ENCODE data around the gene SORCS2.

The SORCS2 gene

GRCh38 chr4:7664106-7664505 is 471.8 kb downstream of the SORCS2 start:
- H3K4me3 ChIP-seq (ENCODE audit: control insufficient read depth in 1 of 7, extremely low read depth in 1 of 7, insufficient read depth in 4 of 7, low read depth in 2 of 7, low read length in 6 of 7), result no peak overlapping the region
- DNase-seq, result no peak
- peaks cover 0 to 4% (median 2%) of the 10 kb centered on the region in 4 experiments for H3K4me1 ChIP-seq (ENCODE audit: control extremely low read depth in 1 of 4, control insufficient read depth in 4 of 4, insufficient read depth in 4 of 4, low read length in 3 of 4)
- no peaks in the 10 kb centered on the region for H3K9me3 ChIP-seq (ENCODE audit: control extremely low read depth in 1 of 5, control insufficient read depth in 4 of 5, insufficient read depth in 2 of 5, low read depth in 1 of 5, low read length in 4 of 5)
- H3K36me3 ChIP-seq (ENCODE audit: control insufficient read depth in 4 of 4, insufficient read depth in 4 of 4, low read length in 3 of 4), result no peaks in the 10 kb centered on the region
- CTCF ChIA-PET, result interaction anchor here (1.4 kb wide), 1 partner anchor 56 kb away, joined by 4 read pairs; no protein-coding TSS in a partner anchor
- POLR2A ChIA-PET, result no interaction called here
- WGBS (ENCODE audit: insufficient coverage), result 87% methylated on average over 20 of the region's 20 CpGs
- H3K27ac ChIP-seq (ENCODE audit: insufficient read depth in 1 of 2, low read depth in 1 of 2, low read length in 2 of 2, poor library complexity in 1 of 2, severe bottlenecking in 2 of 2), result no peak overlapping the region
- H3K27me3 ChIP-seq (replicated peaks in 2 of 5; ENCODE audit: control insufficient read depth in 4 of 5, insufficient read depth in 5 of 5, low read length in 4 of 5), result peaks cover 0 to 11% (median 5%) of the 10 kb centered on the region in 5 experiments

GRCh38 chr4:7665321-7665720 is 473.0 kb downstream of the SORCS2 start:
- WGBS (ENCODE audit: insufficient coverage), result 96% methylated on average over 3 of the region's 3 CpGs
- H3K4me1 ChIP-seq (ENCODE audit: control extremely low read depth in 1 of 4, control insufficient read depth in 4 of 4, insufficient read depth in 4 of 4, low read length in 3 of 4), result peaks cover 0 to 4% (median 2%) of the 10 kb centered on the region in 4 experiments
- no peak overlapping the region for H3K27ac ChIP-seq (ENCODE audit: insufficient read depth in 1 of 2, low read depth in 1 of 2, low read length in 2 of 2, poor library complexity in 1 of 2, severe bottlenecking in 2 of 2)
- H3K27me3 ChIP-seq (replicated peaks in 2 of 5; ENCODE audit: control insufficient read depth in 4 of 5, insufficient read depth in 5 of 5, low read length in 4 of 5), result peaks cover 0 to 13% (median 5%) of the 10 kb centered on the region in 5 experiments
- DNase-seq, result no peak
- ChIA-PET POLR2A (no interaction called here), CTCF (interaction anchor here (1.5 kb wide), 1 partner anchor 9 kb away, joined by 7 read pairs; no protein-coding TSS in a partner anchor)
- no peak overlapping the region for H3K4me3 ChIP-seq (ENCODE audit: control insufficient read depth in 1 of 7, extremely low read depth in 1 of 7, insufficient read depth in 4 of 7, low read depth in 2 of 7, low read length in 6 of 7)
- peaks cover 0 to under 1% (median 0%) of the 10 kb centered on the region in 5 experiments for H3K9me3 ChIP-seq (ENCODE audit: control extremely low read depth in 1 of 5, control insufficient read depth in 4 of 5, insufficient read depth in 2 of 5, low read depth in 1 of 5, low read length in 4 of 5)
- no peaks in the 10 kb centered on the region for H3K36me3 ChIP-seq (ENCODE audit: control insufficient read depth in 4 of 4, insufficient read depth in 4 of 4, low read length in 3 of 4)

- peaks cover 0 to 13% (median 5%) of the 10 kb centered on the region in 5 experiments for H3K27me3 ChIP-seq (replicated peaks in 2 of 5; ENCODE audit: control insufficient read depth in 4 of 5, insufficient read depth in 5 of 5, low read length in 4 of 5)
- H3K27ac ChIP-seq (ENCODE audit: insufficient read depth in 1 of 2, low read depth in 1 of 2, low read length in 2 of 2, poor library complexity in 1 of 2, severe bottlenecking in 2 of 2), result no peak overlapping the region
- peaks cover 0 to 4% (median 2%) of the 10 kb centered on the region in 4 experiments for H3K4me1 ChIP-seq (ENCODE audit: control extremely low read depth in 1 of 4, control insufficient read depth in 4 of 4, insufficient read depth in 4 of 4, low read length in 3 of 4)
- POLR2A ChIA-PET, result no interaction called here
- no peak overlapping the region for H3K4me3 ChIP-seq (ENCODE audit: control insufficient read depth in 1 of 7, extremely low read depth in 1 of 7, insufficient read depth in 4 of 7, low read depth in 2 of 7, low read length in 6 of 7)
- H3K9me3 ChIP-seq (ENCODE audit: control extremely low read depth in 1 of 5, control insufficient read depth in 4 of 5, insufficient read depth in 2 of 5, low read depth in 1 of 5, low read length in 4 of 5), result peaks cover 0 to 7% (median 2%) of the 10 kb centered on the region in 5 experiments
- no peaks in the 10 kb centered on the region for H3K36me3 ChIP-seq (ENCODE audit: control insufficient read depth in 4 of 4, insufficient read depth in 4 of 4, low read length in 3 of 4)
- no peak for DNase-seq
- 85% methylated on average over 9 of the region's 15 CpGs for WGBS (ENCODE audit: insufficient coverage)
- CTCF ChIA-PET, result interaction anchor here (1.5 kb wide), 1 partner anchor 10 kb away, joined by 7 read pairs; no protein-coding TSS in a partner anchor
Observed at GRCh38 chr4:7666011-7666410, 473.7 kb downstream of the SORCS2 start.

GRCh38 chr4:7666744-7667143 is 474.4 kb downstream of the SORCS2 start:
- ChIA-PET POLR2A (no interaction called here), CTCF (interaction anchor here (1.5 kb wide), 1 partner anchor 10 kb away, joined by 7 read pairs; no protein-coding TSS in a partner anchor)

GRCh38 chr4:7668271-7668670 is 475.9 kb downstream of the SORCS2 start:
- Histone ChIP-seq H3K4me3 (ENCODE audit: control insufficient read depth in 1 of 7, extremely low read depth in 1 of 7, insufficient read depth in 4 of 7, low read depth in 2 of 7, low read length in 6 of 7) (no peak overlapping the region), H3K36me3 (ENCODE audit: control insufficient read depth in 4 of 4, insufficient read depth in 4 of 4, low read length in 3 of 4) (no peaks in the 10 kb centered on the region), H3K27me3 (replicated peaks in 2 of 5; ENCODE audit: control insufficient read depth in 4 of 5, insufficient read depth in 5 of 5, low read length in 4 of 5) (peaks cover 0 to 18% (median 6%) of the 10 kb centered on the region in 5 experiments), H3K9me3 (ENCODE audit: control extremely low read depth in 1 of 5, control insufficient read depth in 4 of 5, insufficient read depth in 2 of 5, low read depth in 1 of 5, low read length in 4 of 5) (peaks cover 0 to 13% (median 2%) of the 10 kb centered on the region in 5 experiments), H3K27ac (ENCODE audit: insufficient read depth in 1 of 2, low read depth in 1 of 2, low read length in 2 of 2, poor library complexity in 1 of 2, severe bottlenecking in 2 of 2) (no peak overlapping the region), H3K4me1 (ENCODE audit: control extremely low read depth in 1 of 4, control insufficient read depth in 4 of 4, insufficient read depth in 4 of 4, low read length in 3 of 4) (no peaks in the 10 kb centered on the region)
- CTCF ChIA-PET, result no interaction called here
- DNase-seq, result no peak
- WGBS (ENCODE audit: insufficient coverage), result 74% methylated on average over 4 of the region's 4 CpGs
- POLR2A ChIA-PET, result no interaction called here

More at GRCh38 chr4:7666744-7667143, 474.4 kb downstream of the SORCS2 start:
- H3K9me3 ChIP-seq (ENCODE audit: control extremely low read depth in 1 of 5, control insufficient read depth in 4 of 5, insufficient read depth in 2 of 5, low read depth in 1 of 5, low read length in 4 of 5), result peaks cover 0 to 13% (median 2%) of the 10 kb centered on the region in 5 experiments
- no peaks in the 10 kb centered on the region for H3K36me3 ChIP-seq (ENCODE audit: control insufficient read depth in 4 of 4, insufficient read depth in 4 of 4, low read length in 3 of 4)
- no peak overlapping the region for H3K27ac ChIP-seq (ENCODE audit: insufficient read depth in 1 of 2, low read depth in 1 of 2, low read length in 2 of 2, poor library complexity in 1 of 2, severe bottlenecking in 2 of 2)
- 96% methylated on average over 6 of the region's 6 CpGs for WGBS (ENCODE audit: insufficient coverage)
- H3K4me3 ChIP-seq (ENCODE audit: control insufficient read depth in 1 of 7, extremely low read depth in 1 of 7, insufficient read depth in 4 of 7, low read depth in 2 of 7, low read length in 6 of 7), result no peak overlapping the region
- peaks cover 0 to 13% (median 5%) of the 10 kb centered on the region in 5 experiments for H3K27me3 ChIP-seq (replicated peaks in 2 of 5; ENCODE audit: control insufficient read depth in 4 of 5, insufficient read depth in 5 of 5, low read length in 4 of 5)
- DNase-seq, result no peak
- H3K4me1 ChIP-seq (ENCODE audit: control extremely low read depth in 1 of 4, control insufficient read depth in 4 of 4, insufficient read depth in 4 of 4, low read length in 3 of 4), result peaks cover 0 to 2% (median 0%) of the 10 kb centered on the region in 4 experiments

GRCh38 chr4:7668826-7669225 is 476.5 kb downstream of the SORCS2 start:
- Histone ChIP-seq H3K9me3 (ENCODE audit: control extremely low read depth in 1 of 5, control insufficient read depth in 4 of 5, insufficient read depth in 2 of 5, low read depth in 1 of 5, low read length in 4 of 5) (peaks cover 0 to 13% (median 2%) of the 10 kb centered on the region in 5 experiments), H3K4me1 (ENCODE audit: control extremely low read depth in 1 of 4, control insufficient read depth in 4 of 4, insufficient read depth in 4 of 4, low read length in 3 of 4) (peaks cover 0 to 2% (median 0%) of the 10 kb centered on the region in 4 experiments), H3K36me3 (ENCODE audit: control insufficient read depth in 4 of 4, insufficient read depth in 4 of 4, low read length in 3 of 4) (no peaks in the 10 kb centered on the region), H3K27ac (ENCODE audit: insufficient read depth in 1 of 2, low read depth in 1 of 2, low read length in 2 of 2, poor library complexity in 1 of 2, severe bottlenecking in 2 of 2) (no peak overlapping the region), H3K4me3 (ENCODE audit: control insufficient read depth in 1 of 7, extremely low read depth in 1 of 7, insufficient read depth in 4 of 7, low read depth in 2 of 7, low read length in 6 of 7) (no peak overlapping the region), H3K27me3 (replicated peaks in 2 of 5; ENCODE audit: control insufficient read depth in 4 of 5, insufficient read depth in 5 of 5, low read length in 4 of 5) (peaks cover 0 to 18% (median 6%) of the 10 kb centered on the region in 5 experiments)
- ChIA-PET CTCF (interaction anchor here (1.5 kb wide), 1 partner anchor 13 kb away, joined by 3 read pairs; no protein-coding TSS in a partner anchor), POLR2A (no interaction called here)
- 89% methylated on average over 2 of the region's 4 CpGs for WGBS (ENCODE audit: insufficient coverage)
- DNase-seq, result no peak

GRCh38 chr4:7672601-7673000 is 480.3 kb downstream of the SORCS2 start:
- Histone ChIP-seq H3K4me1 (ENCODE audit: control extremely low read depth in 1 of 4, control insufficient read depth in 4 of 4, insufficient read depth in 4 of 4, low read length in 3 of 4) (peaks cover 0 to 2% (median 0%) of the 10 kb centered on the region in 4 experiments), H3K27ac (ENCODE audit: insufficient read depth in 1 of 2, low read depth in 1 of 2, low read length in 2 of 2, poor library complexity in 1 of 2, severe bottlenecking in 2 of 2) (no peak overlapping the region), H3K9me3 (ENCODE audit: control extremely low read depth in 1 of 5, control insufficient read depth in 4 of 5, insufficient read depth in 2 of 5, low read depth in 1 of 5, low read length in 4 of 5) (peaks cover 0 to 13% (median 2%) of the 10 kb centered on the region in 5 experiments), H3K27me3 (replicated peaks in 2 of 5; ENCODE audit: control insufficient read depth in 4 of 5, insufficient read depth in 5 of 5, low read length in 4 of 5) (peaks cover 0 to 17% (median 4%) of the 10 kb centered on the region in 5 experiments), H3K36me3 (ENCODE audit: control insufficient read depth in 4 of 4, insufficient read depth in 4 of 4, low read length in 3 of 4) (no peaks in the 10 kb centered on the region), H3K4me3 (ENCODE audit: control insufficient read depth in 1 of 7, extremely low read depth in 1 of 7, insufficient read depth in 4 of 7, low read depth in 2 of 7, low read length in 6 of 7) (no peak overlapping the region)
- WGBS (ENCODE audit: insufficient coverage), result 100% methylated on average over 1 of the region's 4 CpGs
- DNase-seq, result no peak
- ChIA-PET POLR2A (no interaction called here), CTCF (no interaction called here)

Data from common myeloid progenitor, CD34-positive (primary cell).